ENCODE measurements around the gene TXNRD1. TPM values are rescaled to one million over a fixed set of nuclear protein-coding genes. Genes with fewer than 3 reads are reported as not detected.

The TXNRD1 gene
- total RNA-seq, 4 donors from 2014 or later = 33.1 to 52.1 (median 39.4) TPM

DNA sequence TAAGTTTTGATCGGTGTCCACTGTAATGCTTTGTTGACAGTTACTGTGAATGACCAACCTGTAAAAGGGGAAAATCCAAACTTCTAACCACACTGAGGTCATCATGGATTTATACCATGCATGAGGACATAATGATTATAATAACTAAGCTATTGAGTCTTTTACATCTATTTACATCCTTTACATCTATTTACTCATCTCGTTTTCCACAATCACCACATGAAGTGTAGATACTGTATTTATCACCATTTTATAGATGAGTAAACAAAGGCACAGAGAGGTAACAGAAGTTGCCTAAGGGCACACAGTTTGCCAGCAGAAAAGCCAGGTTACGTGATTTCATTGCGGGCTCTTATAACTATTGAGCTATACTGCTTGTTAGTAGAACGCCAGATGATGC lies 60.1 kb downstream of the TXNRD1 start:
- Histone ChIP-seq H3K36me3 (no peaks in the 10 kb centered on the region), H3K4me3 (peak overlapping the region; percentile 3), H3K9me3 (no peaks in the 10 kb centered on the region), H3K27ac (no peak overlapping the region), H3K27me3 (no peaks in the 10 kb centered on the region), H3K4me1 (peaks cover 11% of the 10 kb centered on the region)
- TF ChIP-seq POLR2A (IDR thresholded peaks at IDR 0.05) (no peak), POLR2AphosphoS5 (IDR thresholded peaks at IDR 0.05) (no peak), EP300 (IDR thresholded peaks at IDR 0.05) (no peak)
- TF ChIP-seq, protein P1, sequence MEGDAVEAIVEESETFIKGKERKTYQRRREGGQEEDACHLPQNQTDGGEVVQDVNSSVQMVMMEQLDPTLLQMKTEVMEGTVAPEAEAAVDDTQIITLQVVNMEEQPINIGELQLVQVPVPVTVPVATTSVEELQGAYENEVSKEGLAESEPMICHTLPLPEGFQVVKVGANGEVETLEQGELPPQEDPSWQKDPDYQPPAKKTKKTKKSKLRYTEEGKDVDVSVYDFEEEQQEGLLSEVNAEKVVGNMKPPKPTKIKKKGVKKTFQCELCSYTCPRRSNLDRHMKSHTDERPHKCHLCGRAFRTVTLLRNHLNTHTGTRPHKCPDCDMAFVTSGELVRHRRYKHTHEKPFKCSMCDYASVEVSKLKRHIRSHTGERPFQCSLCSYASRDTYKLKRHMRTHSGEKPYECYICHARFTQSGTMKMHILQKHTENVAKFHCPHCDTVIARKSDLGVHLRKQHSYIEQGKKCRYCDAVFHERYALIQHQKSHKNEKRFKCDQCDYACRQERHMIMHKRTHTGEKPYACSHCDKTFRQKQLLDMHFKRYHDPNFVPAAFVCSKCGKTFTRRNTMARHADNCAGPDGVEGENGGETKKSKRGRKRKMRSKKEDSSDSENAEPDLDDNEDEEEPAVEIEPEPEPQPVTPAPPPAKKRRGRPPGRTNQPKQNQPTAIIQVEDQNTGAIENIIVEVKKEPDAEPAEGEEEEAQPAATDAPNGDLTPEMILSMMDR (IDR thresholded peaks at IDR 0.05) = no peak
- 74% methylated on average over 5 of the region's 5 CpGs for WGBS
- no peak for DNase-seq (ENCODE audit: low spot score in 2 of 2)

DNA sequence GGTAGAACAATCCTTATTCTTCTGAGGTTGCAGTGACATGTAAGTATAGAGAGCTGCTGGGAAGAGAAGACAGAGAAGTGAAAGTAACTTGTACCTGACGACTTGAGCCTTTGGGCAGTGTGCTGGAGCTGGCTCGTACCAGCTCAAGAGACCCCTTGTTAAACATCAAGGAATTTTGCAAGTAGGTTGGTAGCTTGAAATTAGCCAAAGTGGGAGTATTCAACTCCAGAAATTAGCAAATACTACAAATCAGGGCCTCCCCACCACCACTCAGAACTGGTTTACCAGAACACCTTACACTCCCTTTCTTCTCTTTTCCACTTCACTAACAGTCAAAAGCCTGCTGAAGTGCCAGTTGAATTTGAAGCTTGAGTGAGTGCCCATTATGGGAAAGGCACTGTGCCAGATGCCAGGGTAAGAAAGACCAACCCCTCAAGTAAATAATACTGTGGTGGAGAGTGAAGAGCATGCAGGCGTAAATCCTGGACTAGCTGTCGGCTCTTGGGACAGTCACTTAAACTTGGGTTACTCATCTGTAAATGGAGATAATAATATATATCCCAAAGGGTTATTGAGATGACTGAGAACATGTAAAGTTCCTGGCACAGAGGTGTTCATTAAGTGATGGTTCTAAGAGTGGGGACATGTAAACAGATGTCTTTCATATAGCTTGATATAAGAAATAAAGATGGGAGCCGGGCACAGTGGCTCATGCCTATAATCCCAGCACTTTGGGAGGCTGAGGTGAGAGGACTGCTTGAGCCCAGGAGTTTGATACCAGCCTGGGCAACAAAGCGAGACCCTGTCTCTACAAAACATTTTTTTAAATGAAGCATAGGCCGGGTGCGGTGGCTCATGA lies 60.9 kb downstream of the TXNRD1 start:
- Histone ChIP-seq H3K9me3 (no peaks in the 10 kb centered on the region), H3K4me1 (peaks cover 11% of the 10 kb centered on the region), H3K4me3 (peak overlapping the region; percentile 3), H3K27ac (no peak overlapping the region), H3K27me3 (no peaks in the 10 kb centered on the region), H3K36me3 (no peaks in the 10 kb centered on the region)
- WGBS = 68% methylated on average over 8 of the region's 8 CpGs
- no peak for DNase-seq (ENCODE audit: low spot score in 2 of 2)
- no peak for TF ChIP-seq POLR2A (IDR thresholded peaks at IDR 0.05)
- TF ChIP-seq, protein P1 (IDR thresholded peaks at IDR 0.05) = no peak
- no peak for TF ChIP-seq POLR2AphosphoS5 (IDR thresholded peaks at IDR 0.05)
- TF ChIP-seq EP300 (IDR thresholded peaks at IDR 0.05) = no peak

DNA sequence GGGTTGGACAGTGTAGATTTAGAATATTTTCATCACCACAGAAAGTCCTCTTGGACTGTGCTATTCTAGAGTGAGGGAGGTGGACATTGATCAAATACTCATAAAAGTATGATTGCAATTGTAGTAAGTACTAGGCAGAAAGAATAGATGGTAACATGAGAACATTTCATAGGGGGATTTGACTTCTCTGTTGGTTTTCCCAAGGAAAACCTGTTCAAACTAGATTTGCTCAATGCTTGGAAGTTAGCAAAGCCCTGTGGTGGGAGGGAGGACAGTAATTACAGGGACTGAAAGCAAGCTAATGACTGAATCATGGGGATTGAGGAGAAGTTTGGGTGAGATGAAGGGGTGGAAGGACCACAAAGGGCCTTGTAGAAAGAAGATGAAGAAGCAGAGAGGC lies 63.6 kb downstream of the TXNRD1 start:
- no peak for DNase-seq (ENCODE audit: low spot score in 2 of 2)
- H3K27me3 ChIP-seq = no peaks in the 10 kb centered on the region
- H3K4me3 ChIP-seq = no peak overlapping the region
- H3K27ac ChIP-seq = no peak overlapping the region
- H3K36me3 ChIP-seq = no peaks in the 10 kb centered on the region
- no peaks in the 10 kb centered on the region for H3K9me3 ChIP-seq
- TF ChIP-seq, protein P1 (IDR thresholded peaks at IDR 0.05) = no peak
- no peak for TF ChIP-seq POLR2AphosphoS5 (IDR thresholded peaks at IDR 0.05)
- no peak for TF ChIP-seq EP300 (IDR thresholded peaks at IDR 0.05)
- no peak for TF ChIP-seq POLR2A (IDR thresholded peaks at IDR 0.05)
- peaks cover 11% of the 10 kb centered on the region for H3K4me1 ChIP-seq

DNA sequence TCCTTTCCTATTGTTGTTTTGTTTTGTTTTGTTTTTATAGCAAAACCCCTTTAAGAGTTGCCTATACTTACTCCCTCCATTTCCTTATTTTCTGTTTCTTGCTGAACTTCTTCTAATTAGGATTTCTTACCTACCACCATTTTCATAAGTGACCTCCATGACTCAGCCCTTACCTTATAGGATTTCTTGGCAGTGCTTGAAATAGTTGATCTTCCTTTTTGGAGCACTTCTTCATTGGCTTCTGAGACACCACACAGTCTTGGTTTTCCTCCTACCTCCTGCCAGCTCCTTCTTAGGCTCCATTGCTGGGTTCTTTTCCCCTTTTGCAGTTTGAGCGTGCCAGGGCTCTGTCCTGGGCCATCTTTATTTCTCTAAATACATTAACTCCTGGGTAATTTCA lies 64.5 kb downstream of the TXNRD1 start:
- Histone ChIP-seq H3K9me3 (no peaks in the 10 kb centered on the region), H3K36me3 (no peaks in the 10 kb centered on the region), H3K27ac (no peak overlapping the region), H3K27me3 (no peaks in the 10 kb centered on the region), H3K4me1 (peaks cover 8% of the 10 kb centered on the region), H3K4me3 (no peak overlapping the region)
- TF ChIP-seq, protein P1 (IDR thresholded peaks at IDR 0.05) = no peak
- TF ChIP-seq EP300 (IDR thresholded peaks at IDR 0.05) = no peak
- no peak for TF ChIP-seq POLR2A (IDR thresholded peaks at IDR 0.05)
- TF ChIP-seq POLR2AphosphoS5 (IDR thresholded peaks at IDR 0.05) = no peak
- DNase-seq (ENCODE audit: low spot score in 2 of 2) = no peak
- 100% methylated on average over 1 of the region's 1 CpG for WGBS

DNA sequence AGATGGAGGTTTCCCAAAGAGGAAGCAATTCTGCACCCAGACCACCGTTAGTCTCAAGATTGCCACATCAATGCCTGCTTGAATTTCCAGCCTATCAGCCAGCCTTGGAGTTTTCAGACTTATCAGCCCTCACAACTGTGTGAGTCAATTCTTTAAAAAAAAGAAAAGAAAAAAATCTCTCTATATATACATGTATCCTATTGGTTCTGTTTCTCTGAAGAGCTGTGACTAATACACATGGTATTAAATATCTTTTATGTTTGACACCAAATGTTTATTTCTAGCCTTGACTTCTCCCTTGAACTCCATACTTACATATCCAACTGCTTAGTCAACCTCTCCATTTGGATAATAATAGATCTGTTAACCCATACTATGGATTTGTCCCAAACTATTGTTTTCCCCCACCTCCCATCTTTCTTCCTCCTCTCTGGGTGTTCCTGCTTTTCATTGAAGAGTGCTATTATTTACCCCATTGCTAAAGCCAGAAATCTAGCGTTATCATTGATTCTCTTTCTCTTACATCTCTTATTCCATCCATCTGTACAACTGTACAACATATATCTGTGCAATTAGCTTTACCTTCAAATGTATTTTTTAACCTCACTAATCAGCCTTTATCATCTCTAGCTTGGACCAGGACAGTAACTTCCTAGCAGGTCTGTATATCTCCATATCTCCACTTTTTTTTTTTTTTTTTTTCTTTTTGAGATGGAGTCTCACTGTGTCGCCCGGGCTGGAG lies 65.3 kb downstream of the TXNRD1 start:
- TF ChIP-seq, protein P1 (IDR thresholded peaks at IDR 0.05) = no peak
- TF ChIP-seq POLR2A (IDR thresholded peaks at IDR 0.05) (no peak), EP300 (IDR thresholded peaks at IDR 0.05) (no peak), POLR2AphosphoS5 (IDR thresholded peaks at IDR 0.05) (no peak)
- H3K9me3 ChIP-seq = no peaks in the 10 kb centered on the region
- no peaks in the 10 kb centered on the region for H3K27me3 ChIP-seq
- peaks cover 8% of the 10 kb centered on the region for H3K4me1 ChIP-seq
- WGBS = 72% methylated on average over 4 of the region's 4 CpGs
- no peaks in the 10 kb centered on the region for H3K36me3 ChIP-seq
- no peak overlapping the region for H3K27ac ChIP-seq
- no peak for DNase-seq (ENCODE audit: low spot score in 2 of 2)
- H3K4me3 ChIP-seq = no peak overlapping the region
